ENCODE data around the gene NTSR1.

Gene NTSR1

DNA sequence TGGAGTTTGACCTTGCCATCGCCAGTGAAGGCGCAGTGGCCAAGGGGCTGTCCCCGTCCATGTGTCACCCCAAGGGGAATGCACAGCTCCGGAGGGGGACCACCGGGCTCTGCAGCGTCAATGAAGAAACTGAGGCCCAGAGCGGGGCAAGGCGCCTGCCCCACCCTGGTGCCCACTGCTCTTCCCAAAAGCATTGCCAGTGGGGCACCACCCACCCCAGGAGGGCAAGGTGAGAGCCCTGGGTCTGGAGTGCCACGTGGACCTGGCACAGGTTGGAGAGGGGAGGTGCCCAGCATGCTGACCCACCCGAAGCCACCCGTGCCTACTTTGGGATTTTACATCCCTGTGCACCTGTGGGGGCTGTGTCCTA lies 8.3 kb downstream of the NTSR1 start:
- no peak for DNase-seq (ENCODE audit: insufficient read length, low spot score)
- TF ChIP-seq, protein P1, sequence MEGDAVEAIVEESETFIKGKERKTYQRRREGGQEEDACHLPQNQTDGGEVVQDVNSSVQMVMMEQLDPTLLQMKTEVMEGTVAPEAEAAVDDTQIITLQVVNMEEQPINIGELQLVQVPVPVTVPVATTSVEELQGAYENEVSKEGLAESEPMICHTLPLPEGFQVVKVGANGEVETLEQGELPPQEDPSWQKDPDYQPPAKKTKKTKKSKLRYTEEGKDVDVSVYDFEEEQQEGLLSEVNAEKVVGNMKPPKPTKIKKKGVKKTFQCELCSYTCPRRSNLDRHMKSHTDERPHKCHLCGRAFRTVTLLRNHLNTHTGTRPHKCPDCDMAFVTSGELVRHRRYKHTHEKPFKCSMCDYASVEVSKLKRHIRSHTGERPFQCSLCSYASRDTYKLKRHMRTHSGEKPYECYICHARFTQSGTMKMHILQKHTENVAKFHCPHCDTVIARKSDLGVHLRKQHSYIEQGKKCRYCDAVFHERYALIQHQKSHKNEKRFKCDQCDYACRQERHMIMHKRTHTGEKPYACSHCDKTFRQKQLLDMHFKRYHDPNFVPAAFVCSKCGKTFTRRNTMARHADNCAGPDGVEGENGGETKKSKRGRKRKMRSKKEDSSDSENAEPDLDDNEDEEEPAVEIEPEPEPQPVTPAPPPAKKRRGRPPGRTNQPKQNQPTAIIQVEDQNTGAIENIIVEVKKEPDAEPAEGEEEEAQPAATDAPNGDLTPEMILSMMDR (IDR thresholded peaks at IDR 0.05; ENCODE audit: insufficient read depth, missing control alignments): no peak
- FAIRE-seq: no peak

DNA sequence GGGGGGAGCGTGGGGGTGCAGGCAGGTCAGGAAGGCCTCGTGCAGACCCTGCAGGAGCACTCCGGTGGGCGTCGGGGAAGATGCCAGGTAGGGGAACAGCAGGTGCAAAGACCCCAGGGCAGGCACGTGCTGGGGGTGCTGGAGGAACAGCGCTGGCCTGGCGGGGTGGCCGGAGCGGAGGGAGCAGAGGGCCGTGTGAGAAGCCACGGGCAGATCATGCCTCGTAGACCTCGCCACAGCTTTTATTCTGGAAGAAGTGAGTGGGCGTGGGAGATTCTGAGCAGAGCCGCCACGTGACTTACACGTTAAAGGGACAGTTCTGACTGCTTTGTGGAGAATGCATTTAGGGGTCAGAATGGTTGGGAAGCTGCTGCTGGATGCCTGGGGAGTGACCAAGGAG lies 9.3 kb downstream of the NTSR1 start:
- TF ChIP-seq, protein P1 (IDR thresholded peaks at IDR 0.05; ENCODE audit: insufficient read depth, missing control alignments): no peak
- DNase-seq (ENCODE audit: insufficient read length, low spot score) (no peak), FAIRE-seq (no peak)

DNA sequence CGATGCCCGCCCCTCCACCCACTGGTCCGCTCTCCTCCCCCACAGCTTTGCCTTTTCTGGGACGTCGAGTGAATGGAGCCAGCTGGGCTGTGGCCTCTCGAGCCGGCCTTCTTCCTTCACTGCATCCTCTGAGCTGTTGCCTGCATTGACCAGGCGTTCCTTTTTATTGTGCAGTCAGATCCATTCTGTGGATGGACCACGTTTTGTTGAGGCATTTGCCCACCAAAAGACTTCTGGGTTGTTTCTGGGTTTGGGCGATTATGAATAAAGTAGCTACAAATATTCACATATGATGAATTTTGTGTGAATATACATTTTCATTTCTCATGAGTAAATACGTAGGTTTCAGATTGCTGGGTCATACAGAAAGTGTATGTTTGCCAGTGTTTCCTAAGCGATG lies 9.9 kb downstream of the NTSR1 start:
- FAIRE-seq: no peak
- TF ChIP-seq, protein P1 (IDR thresholded peaks at IDR 0.05; ENCODE audit: insufficient read depth, missing control alignments): no peak
- no peak for DNase-seq (ENCODE audit: insufficient read length, low spot score)

DNA sequence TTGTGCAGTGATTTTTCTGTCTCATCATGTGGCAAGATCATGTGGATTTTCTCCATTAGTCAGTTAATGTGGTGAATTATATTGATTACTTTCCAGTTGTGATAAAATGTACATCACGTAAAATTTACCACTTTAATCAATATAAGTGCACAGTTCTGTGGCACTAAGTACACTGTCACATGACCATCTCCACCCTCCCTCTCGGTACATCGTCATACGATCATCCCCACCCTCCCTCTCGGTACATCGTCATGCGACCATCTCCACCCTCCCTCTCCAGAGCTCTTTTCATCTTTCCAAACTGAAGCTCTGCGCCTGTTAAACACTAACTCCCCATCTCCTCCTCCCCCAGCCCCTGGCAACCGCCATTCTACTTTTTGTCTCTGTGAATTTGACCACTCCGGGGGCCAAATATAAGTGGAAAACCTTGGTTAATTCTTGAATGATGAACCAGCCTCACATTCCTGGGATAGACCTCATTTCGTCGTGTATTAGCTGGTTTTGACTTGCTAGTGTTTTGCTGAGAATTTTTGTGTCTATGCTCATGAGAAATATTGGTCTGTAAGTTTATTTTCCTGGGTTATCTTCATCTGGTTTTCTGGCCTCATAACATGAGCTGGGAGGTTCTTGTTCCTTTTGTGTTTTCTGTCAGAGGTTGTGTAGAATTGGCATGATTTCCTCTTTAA lies 10.8 kb downstream of the NTSR1 start:
- no peak for FAIRE-seq
- no peak for DNase-seq (ENCODE audit: insufficient read length, low spot score)

DNA sequence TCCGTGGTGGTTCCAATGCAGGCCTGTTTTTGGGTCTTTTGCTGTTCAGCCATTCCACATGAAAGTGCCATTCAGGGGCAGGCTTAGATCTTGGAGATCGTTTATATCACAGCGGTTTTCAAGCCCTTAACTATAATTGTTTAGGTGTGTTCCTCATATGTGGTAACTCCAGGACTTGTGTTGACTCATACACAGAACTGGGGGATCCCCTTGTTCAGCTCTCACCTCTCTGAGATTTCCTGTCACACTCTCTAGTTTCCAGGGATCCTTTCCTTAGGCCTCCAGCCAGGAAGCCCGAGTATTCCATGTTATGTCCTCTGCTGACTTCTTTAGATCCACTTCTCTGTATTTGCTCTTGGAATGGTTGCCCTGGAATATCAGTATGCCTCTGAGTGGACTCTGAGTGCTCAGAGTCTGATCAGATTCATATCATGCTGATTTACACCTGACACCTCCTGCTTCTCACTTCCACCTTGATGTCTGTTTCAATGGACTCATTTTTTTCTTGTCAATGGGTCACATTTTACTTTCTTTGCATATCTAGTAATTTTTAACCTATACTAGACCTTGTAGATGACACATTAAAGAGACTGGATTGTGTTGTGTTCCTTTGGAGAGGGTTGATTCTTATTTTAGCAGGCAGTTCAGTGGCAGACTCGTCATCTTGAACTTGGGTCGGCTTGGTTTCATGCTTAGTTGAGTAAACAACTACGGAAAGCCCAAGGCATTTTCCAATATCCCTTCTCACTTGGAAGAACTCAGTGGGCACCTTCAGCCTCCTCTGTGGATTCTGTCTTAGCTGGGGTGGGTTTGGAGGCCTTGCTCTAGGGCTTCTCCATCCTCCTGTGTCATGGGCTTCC lies 13.1 kb downstream of the NTSR1 start:
- TF ChIP-seq, protein P1 (IDR thresholded peaks at IDR 0.05; ENCODE audit: insufficient read depth, missing control alignments): no peak
- FAIRE-seq (no peak), DNase-seq (ENCODE audit: insufficient read length, low spot score) (no peak)

More for the DNA sequence above, 10.8 kb downstream of the NTSR1 start:
- TF ChIP-seq, protein P1 (IDR thresholded peaks at IDR 0.05; ENCODE audit: insufficient read depth, missing control alignments): no peak

DNA sequence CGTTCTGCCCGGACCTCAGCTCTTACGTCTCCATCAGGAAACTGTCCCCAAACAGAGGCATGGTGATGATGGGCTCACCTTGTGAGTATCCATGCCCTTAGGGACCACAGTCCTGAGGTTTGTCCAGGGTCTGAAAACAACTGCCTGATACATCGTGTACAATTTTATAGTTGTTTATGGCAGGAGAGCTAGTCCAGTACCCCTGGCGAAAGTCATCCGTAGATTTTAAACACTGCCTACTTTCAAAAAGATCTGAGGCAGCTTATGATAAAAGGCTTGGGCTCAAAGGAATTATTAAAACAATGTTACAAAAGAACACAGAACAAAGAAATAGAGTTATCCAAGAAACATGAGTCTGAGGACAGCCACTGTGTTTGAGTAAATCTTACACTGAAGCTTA lies 14.0 kb downstream of the NTSR1 start:
- TF ChIP-seq, protein P1 (IDR thresholded peaks at IDR 0.05; ENCODE audit: insufficient read depth, missing control alignments): no peak
- DNase-seq (ENCODE audit: insufficient read length, low spot score) (no peak), FAIRE-seq (no peak)

DNA sequence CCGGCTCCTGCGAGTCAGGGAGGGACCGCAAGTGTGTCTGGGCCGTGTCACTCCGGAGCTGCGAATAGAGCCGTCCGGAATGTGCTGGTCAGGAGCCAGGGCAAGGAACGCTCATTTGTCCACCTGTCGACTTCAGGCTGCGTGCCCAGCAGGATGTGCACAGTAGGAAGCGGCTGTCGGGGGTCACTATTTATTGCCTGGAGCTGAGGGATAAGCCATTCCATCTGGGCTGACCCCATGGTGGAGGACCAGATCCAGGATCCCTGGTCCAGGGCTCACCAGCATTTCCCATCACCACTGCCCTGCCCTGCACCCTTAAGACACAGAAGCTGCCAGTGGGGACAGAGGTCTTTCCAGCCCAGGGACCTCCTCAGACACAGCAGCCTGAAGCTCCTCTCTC lies 14.7 kb downstream of the NTSR1 start:
- DNase-seq (ENCODE audit: insufficient read length, low spot score): no peak
- no peak for FAIRE-seq
- TF ChIP-seq, protein P1 (IDR thresholded peaks at IDR 0.05; ENCODE audit: insufficient read depth, missing control alignments): no peak

Measured in D721Med (cell line).